Measurements from ENCODE around the gene OR2A5.

DNA sequence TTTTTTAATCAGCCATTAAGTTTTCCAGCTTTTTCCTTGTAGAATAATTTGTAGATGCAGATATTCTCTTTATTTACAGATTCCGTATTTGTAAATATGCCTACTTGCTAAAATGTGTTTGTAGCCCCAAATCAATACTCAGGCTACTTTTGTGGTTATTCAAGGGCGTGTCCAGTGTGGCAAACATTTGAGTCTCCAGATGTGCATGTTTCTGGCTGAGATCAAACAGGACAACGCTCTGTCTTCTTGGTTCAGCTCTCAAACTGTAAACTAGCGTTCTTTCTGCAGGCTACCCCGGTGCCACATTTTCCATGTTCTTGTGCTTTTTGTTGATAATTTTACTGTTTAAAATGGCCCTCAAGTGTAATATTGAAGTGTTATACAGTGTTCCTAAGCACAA is 16.2 kb upstream of the OR2A5 start:
- TF ChIP-seq, protein P1, sequence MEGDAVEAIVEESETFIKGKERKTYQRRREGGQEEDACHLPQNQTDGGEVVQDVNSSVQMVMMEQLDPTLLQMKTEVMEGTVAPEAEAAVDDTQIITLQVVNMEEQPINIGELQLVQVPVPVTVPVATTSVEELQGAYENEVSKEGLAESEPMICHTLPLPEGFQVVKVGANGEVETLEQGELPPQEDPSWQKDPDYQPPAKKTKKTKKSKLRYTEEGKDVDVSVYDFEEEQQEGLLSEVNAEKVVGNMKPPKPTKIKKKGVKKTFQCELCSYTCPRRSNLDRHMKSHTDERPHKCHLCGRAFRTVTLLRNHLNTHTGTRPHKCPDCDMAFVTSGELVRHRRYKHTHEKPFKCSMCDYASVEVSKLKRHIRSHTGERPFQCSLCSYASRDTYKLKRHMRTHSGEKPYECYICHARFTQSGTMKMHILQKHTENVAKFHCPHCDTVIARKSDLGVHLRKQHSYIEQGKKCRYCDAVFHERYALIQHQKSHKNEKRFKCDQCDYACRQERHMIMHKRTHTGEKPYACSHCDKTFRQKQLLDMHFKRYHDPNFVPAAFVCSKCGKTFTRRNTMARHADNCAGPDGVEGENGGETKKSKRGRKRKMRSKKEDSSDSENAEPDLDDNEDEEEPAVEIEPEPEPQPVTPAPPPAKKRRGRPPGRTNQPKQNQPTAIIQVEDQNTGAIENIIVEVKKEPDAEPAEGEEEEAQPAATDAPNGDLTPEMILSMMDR (IDR thresholded peaks at IDR 0.05; ENCODE audit: insufficient read depth, low read length, poor library complexity, severe bottlenecking): no peak
- no peak for TF ChIP-seq EZH2phosphoT487 (conservative IDR thresholded peaks at IDR 0.05; ENCODE audit: low read length)
